ENCODE measurements around the gene DBP. TPM values are rescaled to one million over a fixed set of nuclear protein-coding genes. Genes with fewer than 3 reads are reported as not detected.
A peak's percentile ranks its signal among the peaks of the same experiment; 100 is the strongest.

Gene DBP
- total RNA-seq, 6 donors from 2014 or later, result 5.2 to 25.4 (median 10.0) TPM

DNA sequence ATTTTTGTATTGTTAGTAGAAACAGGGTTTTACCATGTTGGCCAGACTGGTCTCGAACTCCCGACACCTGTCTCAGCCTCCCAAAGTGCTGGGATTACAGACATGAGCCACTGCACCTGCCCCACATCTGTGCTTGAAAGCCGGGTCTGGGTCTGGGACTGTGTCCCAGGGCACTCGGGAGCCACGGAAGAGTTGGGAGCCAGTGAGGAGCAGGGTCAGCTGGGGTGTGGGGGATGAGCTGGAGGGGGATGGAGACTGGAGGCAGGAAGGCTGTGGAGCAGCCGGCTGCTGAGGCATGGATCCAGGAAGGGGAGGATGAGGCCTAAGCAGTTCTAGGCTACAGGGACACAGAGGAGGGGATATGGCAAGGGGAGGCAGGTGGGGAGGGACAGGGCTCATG is 41.3 kb downstream of the DBP start:
- H3K27me3 ChIP-seq, result no peaks in the 10 kb centered on the region

DNA sequence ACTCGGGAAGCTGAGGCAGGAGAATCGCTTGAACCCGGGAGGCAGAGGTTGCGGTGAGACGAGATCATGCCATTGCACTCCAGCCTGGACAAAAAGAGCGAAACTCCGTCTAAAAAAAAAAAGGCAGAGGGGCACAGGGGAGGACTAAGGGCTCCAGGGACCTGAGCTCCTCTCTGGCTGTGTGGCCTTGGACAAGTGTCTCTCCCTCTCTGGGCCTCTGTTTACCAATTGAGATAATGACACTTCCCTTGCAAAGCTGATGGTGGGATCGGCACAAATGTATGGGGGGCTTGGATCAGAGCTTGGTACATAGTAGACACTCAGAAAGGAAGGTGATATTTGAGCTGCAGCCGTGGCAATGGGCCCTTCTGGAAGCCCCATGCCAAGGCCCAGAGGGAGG is 42.0 kb downstream of the DBP start:
- no peaks in the 10 kb centered on the region for H3K9me3 ChIP-seq
- no peaks in the 10 kb centered on the region for H3K36me3 ChIP-seq
- no peak overlapping the region for H3K4me3 ChIP-seq
- H3K4me1 ChIP-seq, result no peaks in the 10 kb centered on the region
- DNase-seq (no peak), ATAC-seq (ENCODE audit: low FRiP score in 2 of 2) (no peak)
- TF ChIP-seq EP300 (IDR thresholded peaks at IDR 0.05) (no peak), POLR2AphosphoS5 (IDR thresholded peaks at IDR 0.05) (no peak), POLR2A (IDR thresholded peaks at IDR 0.05) (no peak)
- TF ChIP-seq, protein P1, sequence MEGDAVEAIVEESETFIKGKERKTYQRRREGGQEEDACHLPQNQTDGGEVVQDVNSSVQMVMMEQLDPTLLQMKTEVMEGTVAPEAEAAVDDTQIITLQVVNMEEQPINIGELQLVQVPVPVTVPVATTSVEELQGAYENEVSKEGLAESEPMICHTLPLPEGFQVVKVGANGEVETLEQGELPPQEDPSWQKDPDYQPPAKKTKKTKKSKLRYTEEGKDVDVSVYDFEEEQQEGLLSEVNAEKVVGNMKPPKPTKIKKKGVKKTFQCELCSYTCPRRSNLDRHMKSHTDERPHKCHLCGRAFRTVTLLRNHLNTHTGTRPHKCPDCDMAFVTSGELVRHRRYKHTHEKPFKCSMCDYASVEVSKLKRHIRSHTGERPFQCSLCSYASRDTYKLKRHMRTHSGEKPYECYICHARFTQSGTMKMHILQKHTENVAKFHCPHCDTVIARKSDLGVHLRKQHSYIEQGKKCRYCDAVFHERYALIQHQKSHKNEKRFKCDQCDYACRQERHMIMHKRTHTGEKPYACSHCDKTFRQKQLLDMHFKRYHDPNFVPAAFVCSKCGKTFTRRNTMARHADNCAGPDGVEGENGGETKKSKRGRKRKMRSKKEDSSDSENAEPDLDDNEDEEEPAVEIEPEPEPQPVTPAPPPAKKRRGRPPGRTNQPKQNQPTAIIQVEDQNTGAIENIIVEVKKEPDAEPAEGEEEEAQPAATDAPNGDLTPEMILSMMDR (IDR thresholded peaks at IDR 0.05), result no peak
- no peaks in the 10 kb centered on the region for H3K27me3 ChIP-seq
- no peak overlapping the region for H3K27ac ChIP-seq
- 77 to 95% methylated on average over 9 of the region's 9 CpGs for WGBS, 2 donors

More for the DNA sequence above, 41.3 kb downstream of the DBP start:
- Histone ChIP-seq H3K36me3 (no peaks in the 10 kb centered on the region), H3K4me3 (no peak overlapping the region), H3K9me3 (no peaks in the 10 kb centered on the region), H3K27ac (no peak overlapping the region), H3K4me1 (no peaks in the 10 kb centered on the region)
- WGBS, 2 donors, result 80 to 84% methylated on average over 5 to 6 of the region's 6 CpGs
- ATAC-seq (ENCODE audit: low FRiP score in 2 of 2) (no peak), DNase-seq (no peak)
- TF ChIP-seq POLR2A (IDR thresholded peaks at IDR 0.05) (no peak), EP300 (IDR thresholded peaks at IDR 0.05) (no peak), POLR2AphosphoS5 (IDR thresholded peaks at IDR 0.05) (no peak)
- TF ChIP-seq, protein P1 (IDR thresholded peaks at IDR 0.05), result no peak

DNA sequence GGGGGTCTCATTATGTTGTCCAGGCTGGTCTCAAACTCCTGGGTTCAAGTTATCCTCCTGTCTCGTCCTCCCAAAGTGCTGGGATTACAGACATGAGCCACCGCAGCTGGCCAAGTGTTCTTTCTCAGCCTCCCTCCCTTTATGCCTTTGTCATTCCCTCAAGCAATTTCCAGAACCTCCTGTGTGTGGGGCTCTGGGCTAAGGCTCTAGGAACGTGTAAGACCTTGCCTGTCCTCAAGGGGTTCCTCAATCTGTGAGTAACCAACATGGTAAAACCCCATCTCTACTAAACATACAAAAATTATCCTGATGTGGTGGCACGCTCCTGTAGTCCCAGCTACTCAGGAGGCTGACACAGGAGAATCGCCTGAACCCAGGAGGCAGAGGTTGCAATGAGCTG is 46.2 kb downstream of the DBP start:
- TF ChIP-seq EP300 (IDR thresholded peaks at IDR 0.05) (no peak), POLR2AphosphoS5 (IDR thresholded peaks at IDR 0.05) (no peak), POLR2A (IDR thresholded peaks at IDR 0.05) (no peak)
- TF ChIP-seq, protein P1 (IDR thresholded peaks at IDR 0.05), result no peak
- peaks cover 6 to 10% (median 8%) of the 10 kb centered on the region in 4 donors for H3K4me1 ChIP-seq
- H3K27me3 ChIP-seq, result no peaks in the 10 kb centered on the region
- no peak overlapping the region for H3K4me3 ChIP-seq
- no peaks in the 10 kb centered on the region for H3K9me3 ChIP-seq
- ATAC-seq (ENCODE audit: low FRiP score in 2 of 2) (no peak), DNase-seq (no peak)
- 78 to 83% methylated on average over 5 of the region's 5 CpGs for WGBS, 2 donors
- H3K36me3 ChIP-seq, result no peaks in the 10 kb centered on the region
- H3K27ac ChIP-seq, result no peak overlapping the region

DNA sequence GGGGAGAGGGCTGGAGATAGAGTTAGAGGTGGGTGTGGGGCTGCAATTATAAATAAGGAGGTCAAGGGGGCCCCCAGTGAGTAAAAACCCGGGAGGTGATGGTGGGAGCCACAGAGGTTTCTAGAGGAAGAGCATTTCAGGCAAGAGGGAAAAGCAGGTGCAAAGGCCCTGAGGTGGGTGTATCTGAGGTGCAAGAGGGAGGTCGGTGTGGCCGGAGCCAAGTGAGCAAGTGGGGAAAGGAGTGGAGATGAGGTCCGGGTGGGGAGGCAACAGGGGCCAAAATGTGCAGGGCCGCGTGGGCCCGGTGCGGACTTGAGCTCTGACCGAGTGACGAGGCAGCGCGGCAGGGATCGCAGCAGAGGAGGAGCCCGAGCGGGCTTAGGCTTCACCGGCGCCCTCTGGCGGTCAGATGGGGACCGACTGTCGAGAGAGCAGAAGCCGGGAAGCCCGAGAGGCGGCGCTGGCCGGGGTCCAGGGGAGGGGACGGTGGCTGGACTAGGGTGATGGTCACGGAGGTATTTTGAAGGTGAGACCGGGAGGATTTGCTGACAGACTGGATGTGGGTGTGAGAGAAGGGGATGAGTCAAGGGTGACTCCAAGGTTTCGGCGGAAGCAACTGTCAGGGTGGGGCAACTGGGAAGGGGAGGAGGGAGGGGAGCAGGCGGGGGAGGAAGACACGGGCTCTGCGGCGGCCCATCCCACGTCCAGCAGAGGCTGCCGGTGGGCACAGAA is 48.3 kb downstream of the DBP start:
- Histone ChIP-seq H3K27ac (peak overlapping the region in 3 of 4 donors; percentile 2 to 56 (median 46)), H3K27me3 (no peaks in the 10 kb centered on the region), H3K36me3 (no peaks in the 10 kb centered on the region), H3K4me3 (peak overlapping the region in 3 of 4 donors; percentile 29 to 45 (median 42)), H3K9me3 (no peaks in the 10 kb centered on the region), H3K4me1 (peaks cover 9 to 13% (median 12%) of the 10 kb centered on the region in 4 donors)
- WGBS, 2 donors, result 4 to 5% methylated on average over 34 to 36 of the region's 36 CpGs
- TF ChIP-seq, protein P1 (IDR thresholded peaks at IDR 0.05), result peak; percentile 92 to 97 (median 95)
- TF ChIP-seq POLR2A (IDR thresholded peaks at IDR 0.05) (no peak), EP300 (IDR thresholded peaks at IDR 0.05) (no peak), POLR2AphosphoS5 (IDR thresholded peaks at IDR 0.05) (peak in 1 of 2 donors; percentile 51)
- peak; percentile 93 to 96 for DNase-seq
- peak; percentile 90 to 92 for ATAC-seq (ENCODE audit: low FRiP score in 2 of 2)

DNA sequence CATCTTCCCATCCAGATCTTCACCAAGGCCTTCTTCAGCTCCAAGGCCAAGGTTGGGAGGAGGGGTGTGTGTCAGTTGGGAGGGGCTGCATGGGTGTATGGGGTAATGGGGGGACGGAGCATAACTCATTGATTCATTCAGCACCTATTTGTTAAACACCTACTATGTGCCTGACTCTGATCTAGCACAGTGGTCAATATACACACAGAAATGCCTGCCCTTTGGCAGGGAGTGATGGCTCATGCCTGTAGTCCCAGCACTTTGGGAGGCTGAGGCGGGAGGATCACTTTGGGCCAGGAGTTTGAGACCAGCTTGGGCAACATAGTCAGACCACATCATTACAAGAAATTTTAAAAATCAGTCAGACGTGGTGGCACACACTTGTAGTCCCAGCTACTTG is 49.8 kb downstream of the DBP start:
- 82 to 94% methylated on average over 3 of the region's 3 CpGs for WGBS, 2 donors

More for the DNA sequence above, 49.8 kb downstream of the DBP start:
- TF ChIP-seq, protein P1 (IDR thresholded peaks at IDR 0.05), result no peak
- TF ChIP-seq EP300 (IDR thresholded peaks at IDR 0.05) (no peak), POLR2A (IDR thresholded peaks at IDR 0.05) (no peak), POLR2AphosphoS5 (IDR thresholded peaks at IDR 0.05) (no peak)
- no peak overlapping the region for H3K4me3 ChIP-seq
- H3K9me3 ChIP-seq, result no peaks in the 10 kb centered on the region
- peaks cover 14 to 18% (median 15%) of the 10 kb centered on the region in 4 donors for H3K4me1 ChIP-seq
- ATAC-seq (ENCODE audit: low FRiP score in 2 of 2), result no peak
- no peak overlapping the region for H3K27ac ChIP-seq
- no peaks in the 10 kb centered on the region for H3K27me3 ChIP-seq
- no peak for DNase-seq
- no peaks in the 10 kb centered on the region for H3K36me3 ChIP-seq
